Measurements from ENCODE around the gene CST3.

- TF ChIP-seq, protein P1, sequence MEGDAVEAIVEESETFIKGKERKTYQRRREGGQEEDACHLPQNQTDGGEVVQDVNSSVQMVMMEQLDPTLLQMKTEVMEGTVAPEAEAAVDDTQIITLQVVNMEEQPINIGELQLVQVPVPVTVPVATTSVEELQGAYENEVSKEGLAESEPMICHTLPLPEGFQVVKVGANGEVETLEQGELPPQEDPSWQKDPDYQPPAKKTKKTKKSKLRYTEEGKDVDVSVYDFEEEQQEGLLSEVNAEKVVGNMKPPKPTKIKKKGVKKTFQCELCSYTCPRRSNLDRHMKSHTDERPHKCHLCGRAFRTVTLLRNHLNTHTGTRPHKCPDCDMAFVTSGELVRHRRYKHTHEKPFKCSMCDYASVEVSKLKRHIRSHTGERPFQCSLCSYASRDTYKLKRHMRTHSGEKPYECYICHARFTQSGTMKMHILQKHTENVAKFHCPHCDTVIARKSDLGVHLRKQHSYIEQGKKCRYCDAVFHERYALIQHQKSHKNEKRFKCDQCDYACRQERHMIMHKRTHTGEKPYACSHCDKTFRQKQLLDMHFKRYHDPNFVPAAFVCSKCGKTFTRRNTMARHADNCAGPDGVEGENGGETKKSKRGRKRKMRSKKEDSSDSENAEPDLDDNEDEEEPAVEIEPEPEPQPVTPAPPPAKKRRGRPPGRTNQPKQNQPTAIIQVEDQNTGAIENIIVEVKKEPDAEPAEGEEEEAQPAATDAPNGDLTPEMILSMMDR (IDR thresholded peaks at IDR 0.05), result no peak
- TF ChIP-seq POLR2A (IDR thresholded peaks at IDR 0.05), result no peak
Measured at GRCh38 chr20:23684261-23684660, 46.5 kb upstream of the CST3 start.

Measured in adrenal gland (tissue), 5 donors.